ENCODE measurements around the gene CLNK.

- TF ChIP-seq KDM1A (IDR thresholded peaks at IDR 0.05; ENCODE audit: low read depth) = no peak
- no peak for TF ChIP-seq NR3C1 (IDR thresholded peaks at IDR 0.05)
- TF ChIP-seq EP300 (IDR thresholded peaks at IDR 0.05) = no peak
- no peak for TF ChIP-seq RFX5 (IDR thresholded peaks at IDR 0.05)
- TF ChIP-seq ZFP36 (IDR thresholded peaks at IDR 0.05; ENCODE audit: borderline replicate concordance, partially characterized antibody) = no peak
- TF ChIP-seq KDM5A (IDR thresholded peaks at IDR 0.05) = no peak
- no peak for TF ChIP-seq MAFK (IDR thresholded peaks at IDR 0.05; ENCODE audit: partially characterized antibody)
- TF ChIP-seq POLR2A (IDR thresholded peaks at IDR 0.05; ENCODE audit: low read length) = no peak
- no peak for TF ChIP-seq ZNF302 (CRISPR knock-in tag; IDR thresholded peaks at IDR 0.05)
- TF ChIP-seq, protein P1, sequence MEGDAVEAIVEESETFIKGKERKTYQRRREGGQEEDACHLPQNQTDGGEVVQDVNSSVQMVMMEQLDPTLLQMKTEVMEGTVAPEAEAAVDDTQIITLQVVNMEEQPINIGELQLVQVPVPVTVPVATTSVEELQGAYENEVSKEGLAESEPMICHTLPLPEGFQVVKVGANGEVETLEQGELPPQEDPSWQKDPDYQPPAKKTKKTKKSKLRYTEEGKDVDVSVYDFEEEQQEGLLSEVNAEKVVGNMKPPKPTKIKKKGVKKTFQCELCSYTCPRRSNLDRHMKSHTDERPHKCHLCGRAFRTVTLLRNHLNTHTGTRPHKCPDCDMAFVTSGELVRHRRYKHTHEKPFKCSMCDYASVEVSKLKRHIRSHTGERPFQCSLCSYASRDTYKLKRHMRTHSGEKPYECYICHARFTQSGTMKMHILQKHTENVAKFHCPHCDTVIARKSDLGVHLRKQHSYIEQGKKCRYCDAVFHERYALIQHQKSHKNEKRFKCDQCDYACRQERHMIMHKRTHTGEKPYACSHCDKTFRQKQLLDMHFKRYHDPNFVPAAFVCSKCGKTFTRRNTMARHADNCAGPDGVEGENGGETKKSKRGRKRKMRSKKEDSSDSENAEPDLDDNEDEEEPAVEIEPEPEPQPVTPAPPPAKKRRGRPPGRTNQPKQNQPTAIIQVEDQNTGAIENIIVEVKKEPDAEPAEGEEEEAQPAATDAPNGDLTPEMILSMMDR (IDR thresholded peaks at IDR 0.05) = no peak
- TF ChIP-seq ZC3H11A (IDR thresholded peaks at IDR 0.05) = no peak
- TF ChIP-seq, protein P2, sequence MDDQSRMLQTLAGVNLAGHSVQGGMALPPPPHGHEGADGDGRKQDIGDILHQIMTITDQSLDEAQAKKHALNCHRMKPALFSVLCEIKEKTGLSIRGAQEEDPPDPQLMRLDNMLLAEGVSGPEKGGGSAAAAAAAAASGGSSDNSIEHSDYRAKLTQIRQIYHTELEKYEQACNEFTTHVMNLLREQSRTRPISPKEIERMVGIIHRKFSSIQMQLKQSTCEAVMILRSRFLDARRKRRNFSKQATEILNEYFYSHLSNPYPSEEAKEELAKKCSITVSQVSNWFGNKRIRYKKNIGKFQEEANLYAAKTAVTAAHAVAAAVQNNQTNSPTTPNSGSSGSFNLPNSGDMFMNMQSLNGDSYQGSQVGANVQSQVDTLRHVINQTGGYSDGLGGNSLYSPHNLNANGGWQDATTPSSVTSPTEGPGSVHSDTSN (IDR thresholded peaks at IDR 0.05) = no peak
- TF ChIP-seq MAX (IDR thresholded peaks at IDR 0.05) = no peak
Observed at GRCh38 chr4:10582951-10583350, 101.6 kb downstream of the CLNK start.
